PC-3 (cell line): Measurements from ENCODE around the gene CACNB3. TPM values are rescaled to one million over a fixed set of nuclear protein-coding genes. Genes with fewer than 3 reads are reported as not detected.
A peak's percentile ranks its signal among the peaks of the same experiment; 100 is the strongest.

ENCODE experiments used
- ATAC-seq: fragments of 200-7000 bp; cut with Tn5 transposase; 2 replicates; pipeline ENCODE4 v1.9.1; 2020; ENCODE audit warnings: mild to moderate bottlenecking, moderate library complexity
- BruUV-seq: library from RNA; stranded (reverse); fragments of 400-500 nt; replicated peaks from 2 replicates; lab custom pipeline; 2021; lab: Mats Ljungman, UMichigan
- CTCF ChIA-PET: fragments of 300-600 bp; sonication (Branson Sonifier 250); formaldehyde crosslinking; loops from one replicate; lab custom pipeline; 2022; ENCODE audit warnings: antibody characterized with exemption; lab: Charles Lee
- POLR2A ChIA-PET: fragments of 300-600 bp; sonication (Branson Sonifier 250); formaldehyde crosslinking; loops from one replicate; lab custom pipeline; 2022; ENCODE audit warnings: antibody characterized with exemption; ENCODE audit not compliant: unreplicated experiment; lab: Charles Lee
- DNase-seq: peaks from one replicate; pipeline ENCODE4 v3.0.0-alpha.2; 2015
- H2AFZ ChIP-seq: fragments of 300-600 bp; sonication (generic); 2 replicates; pipeline ENCODE4 v1.6.0; 2016; ENCODE audit warnings: antibody characterized with exemption, low read length
- H3F3A ChIP-seq: fragments of 300-600 bp; sonication (generic); one replicate; pipeline ENCODE4 v1.6.0; 2017; ENCODE audit warnings: antibody characterized with exemption, low read length, control low read depth, mild to moderate bottlenecking; ENCODE audit not compliant: unreplicated experiment
- H3K27ac ChIP-seq: fragments of 300-600 bp; sonication (generic); 2 replicates; pipeline ENCODE4 v1.5.1; 2016; ENCODE audit warnings: mild to moderate bottlenecking, low read length
- H3K27me3 ChIP-seq: fragments of 300-600 bp; sonication (generic); 2 replicates; pipeline ENCODE4 v1.6.1; 2016; ENCODE audit warnings: low read length, mixed read lengths
- H3K36me3 ChIP-seq: fragments of 300-600 bp; sonication (generic); 2 replicates; pipeline ENCODE4 v1.6.1; 2016; ENCODE audit warnings: low read depth, mixed run types, low read length, mixed read lengths
- H3K4me1 ChIP-seq: fragments of 300-600 bp; sonication (generic); 2 replicates; pipeline ENCODE4 v1.5.1; 2016; ENCODE audit warnings: low read length; ENCODE audit not compliant: insufficient read depth
- H3K4me2 ChIP-seq: fragments of 300-600 bp; sonication (generic); 2 replicates; pipeline ENCODE4 v1.6.0; 2016; ENCODE audit warnings: low read length
- H3K4me3 ChIP-seq: fragments of 300-600 bp; sonication (generic); 2 replicates; pipeline ENCODE4 v1.5.1; 2016; ENCODE audit warnings: mild to moderate bottlenecking, low read length, mixed read lengths
- H3K79me2 ChIP-seq: fragments of 300-600 bp; sonication (generic); 2 replicates; pipeline ENCODE4 v1.6.1; 2017; ENCODE audit warnings: low read length, mixed read lengths
- H3K9ac ChIP-seq: fragments of 300-600 bp; sonication (generic); 2 replicates; pipeline ENCODE4 v1.6.0; 2016; ENCODE audit warnings: mild to moderate bottlenecking, low read length
- H3K9me2 ChIP-seq: fragments of 300-600 bp; sonication (generic); replicated peaks from 2 replicates; pipeline ENCODE4 v1.6.1; 2016; ENCODE audit warnings: mixed run types, low read length, mixed read lengths
- H3K9me3 ChIP-seq: fragments of 300-600 bp; sonication (generic); 2 replicates; pipeline ENCODE4 v1.6.1; 2016; ENCODE audit warnings: low read length, mixed read lengths
- H4K20me1 ChIP-seq: fragments of 300-600 bp; sonication (generic); 2 replicates; pipeline ENCODE4 v1.6.1; 2016; ENCODE audit warnings: low read length, mixed read lengths
- EZH2 ChIP-seq: fragments of 300-600 bp; sonication (generic); IDR thresholded peaks from one replicate; pipeline ENCODE4 v1.6.1; 2017; ENCODE audit warnings: antibody characterized with exemption, mild to moderate bottlenecking, low read length; ENCODE audit not compliant: unreplicated experiment
- EZH2phosphoT487 ChIP-seq: fragments of 300-600 bp; sonication (generic); IDR thresholded peaks from 2 replicates; pipeline ENCODE4 v1.6.1; 2018; ENCODE audit warnings: mild to moderate bottlenecking, antibody characterized with exemption, low read length, borderline replicate concordance
- intact Hi-C: fragments of 100-400 bp; cut with micrococcal nuclease; formaldehyde crosslinking; loops from 2 replicates; pipeline ENCODE4 v1.9.0; 2023
- total RNA-seq: library from RNA; depleted of rRNA; stranded (reverse); fragments of >200 nt; gene quantifications from 2 replicates; pipeline ENCODE4 v1.2.3, GENCODE V29; 2014
- TF ChIP-seq, protein P1 (sequence below): fragments of 300-600 bp; sonication (generic); conservative IDR thresholded peaks from 2 replicates; pipeline ENCODE4 v1.5.1; 2017; ENCODE audit warnings: antibody characterized with exemption, low read depth, mild to moderate bottlenecking, low read length

CACNB3 gene
- total RNA-seq, 1 experiment from 2014 or later: 21.4 TPM

DNA sequence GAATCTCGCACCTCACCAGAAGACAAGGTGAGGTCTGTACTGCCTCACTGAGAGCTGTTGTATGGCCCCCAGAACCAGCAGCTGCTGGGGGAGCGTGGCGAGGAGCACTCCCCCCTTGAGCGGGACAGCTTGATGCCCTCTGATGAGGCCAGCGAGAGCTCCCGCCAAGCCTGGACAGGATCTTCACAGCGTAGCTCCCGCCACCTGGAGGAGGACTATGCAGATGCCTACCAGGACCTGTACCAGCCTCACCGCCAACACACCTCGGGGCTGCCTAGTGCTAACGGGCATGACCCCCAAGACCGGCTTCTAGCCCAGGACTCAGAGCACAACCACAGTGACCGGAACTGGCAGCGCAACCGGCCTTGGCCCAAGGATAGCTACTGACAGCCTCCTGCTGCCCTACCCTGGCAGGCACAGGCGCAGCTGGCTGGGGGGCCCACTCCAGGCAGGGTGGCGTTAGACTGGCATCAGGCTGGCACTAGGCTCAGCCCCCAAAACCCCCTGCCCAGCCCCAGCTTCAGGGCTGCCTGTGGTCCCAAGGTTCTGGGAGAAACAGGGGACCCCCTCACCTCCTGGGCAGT is 9.3 kb downstream of the CACNB3 start:
- H4K20me1 ChIP-seq: no peaks in the 10 kb centered on the region
- ChIA-PET POLR2A (no interaction called here), CTCF (interaction anchor here (0.5 to 0.6 kb wide), 2 partner anchors 12 to 1013 kb away, joined by 3 read pairs; no protein-coding TSS in a partner anchor)
- no peak overlapping the region for H3K4me2 ChIP-seq
- intact Hi-C loops: no loop called here
- DNase-seq (no peak), ATAC-seq (no peak)
- BruUV-seq: no TSS peak
- no peak for TF ChIP-seq EZH2
- no peak for TF ChIP-seq EZH2phosphoT487
- TF ChIP-seq, protein P1, sequence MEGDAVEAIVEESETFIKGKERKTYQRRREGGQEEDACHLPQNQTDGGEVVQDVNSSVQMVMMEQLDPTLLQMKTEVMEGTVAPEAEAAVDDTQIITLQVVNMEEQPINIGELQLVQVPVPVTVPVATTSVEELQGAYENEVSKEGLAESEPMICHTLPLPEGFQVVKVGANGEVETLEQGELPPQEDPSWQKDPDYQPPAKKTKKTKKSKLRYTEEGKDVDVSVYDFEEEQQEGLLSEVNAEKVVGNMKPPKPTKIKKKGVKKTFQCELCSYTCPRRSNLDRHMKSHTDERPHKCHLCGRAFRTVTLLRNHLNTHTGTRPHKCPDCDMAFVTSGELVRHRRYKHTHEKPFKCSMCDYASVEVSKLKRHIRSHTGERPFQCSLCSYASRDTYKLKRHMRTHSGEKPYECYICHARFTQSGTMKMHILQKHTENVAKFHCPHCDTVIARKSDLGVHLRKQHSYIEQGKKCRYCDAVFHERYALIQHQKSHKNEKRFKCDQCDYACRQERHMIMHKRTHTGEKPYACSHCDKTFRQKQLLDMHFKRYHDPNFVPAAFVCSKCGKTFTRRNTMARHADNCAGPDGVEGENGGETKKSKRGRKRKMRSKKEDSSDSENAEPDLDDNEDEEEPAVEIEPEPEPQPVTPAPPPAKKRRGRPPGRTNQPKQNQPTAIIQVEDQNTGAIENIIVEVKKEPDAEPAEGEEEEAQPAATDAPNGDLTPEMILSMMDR: no peak
- no peaks in the 10 kb centered on the region for H3K27me3 ChIP-seq
- no peaks in the 10 kb centered on the region for H3K4me1 ChIP-seq
- no peak overlapping the region for H3K27ac ChIP-seq
- no peak overlapping the region for H3K9ac ChIP-seq
- no peaks in the 10 kb centered on the region for H3K79me2 ChIP-seq
- H3K4me3 ChIP-seq: no peak overlapping the region
- H3K9me3 ChIP-seq: no peaks in the 10 kb centered on the region
- H2AFZ ChIP-seq: no peak overlapping the region
- peaks cover 31% of the 10 kb centered on the region for H3K36me3 ChIP-seq
- H3F3A ChIP-seq: no peaks in the 10 kb centered on the region
- H3K9me2 ChIP-seq: no peaks in the 10 kb centered on the region

DNA sequence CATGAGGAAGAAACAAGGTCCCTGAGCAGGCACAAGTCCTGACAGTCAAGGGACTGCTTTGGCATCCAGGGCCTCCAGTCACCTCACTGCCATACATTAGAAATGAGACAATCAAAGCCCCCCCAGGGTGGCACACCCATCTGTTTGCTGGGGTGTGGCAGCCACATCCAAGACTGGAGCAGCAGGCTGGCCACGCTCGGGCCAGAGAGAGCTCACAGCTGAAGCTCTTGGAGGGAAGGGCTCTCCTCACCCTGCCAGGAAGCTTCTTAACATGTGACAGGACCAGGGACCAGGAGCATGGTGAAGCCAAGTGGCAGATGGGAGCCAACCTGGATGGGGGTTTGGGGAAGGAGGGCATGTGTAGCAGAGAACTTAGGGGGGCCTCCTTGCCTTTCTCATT is 10.0 kb downstream of the CACNB3 start:
- no peak overlapping the region for H3K9ac ChIP-seq
- H3K4me2 ChIP-seq: no peak overlapping the region
- no peaks in the 10 kb centered on the region for H3F3A ChIP-seq
- H3K36me3 ChIP-seq: peaks cover 36% of the 10 kb centered on the region
- TF ChIP-seq EZH2: no peak
- no peak for TF ChIP-seq EZH2phosphoT487
- TF ChIP-seq, protein P1: no peak
- intact Hi-C loops: no loop called here
- CTCF ChIA-PET: no interaction called here
- H3K27me3 ChIP-seq: no peaks in the 10 kb centered on the region
- H3K4me3 ChIP-seq: no peak overlapping the region
- ATAC-seq: peak; percentile 23
- no peak overlapping the region for H3K27ac ChIP-seq
- no peaks in the 10 kb centered on the region for H3K4me1 ChIP-seq
- no peaks in the 10 kb centered on the region for H3K9me2 ChIP-seq
- BruUV-seq: TSS peak; percentile 31
- H4K20me1 ChIP-seq: no peaks in the 10 kb centered on the region
- H2AFZ ChIP-seq: no peak overlapping the region
- H3K79me2 ChIP-seq: no peaks in the 10 kb centered on the region
- no peak for DNase-seq
- no peaks in the 10 kb centered on the region for H3K9me3 ChIP-seq
- POLR2A ChIA-PET: no interaction called here

DNA sequence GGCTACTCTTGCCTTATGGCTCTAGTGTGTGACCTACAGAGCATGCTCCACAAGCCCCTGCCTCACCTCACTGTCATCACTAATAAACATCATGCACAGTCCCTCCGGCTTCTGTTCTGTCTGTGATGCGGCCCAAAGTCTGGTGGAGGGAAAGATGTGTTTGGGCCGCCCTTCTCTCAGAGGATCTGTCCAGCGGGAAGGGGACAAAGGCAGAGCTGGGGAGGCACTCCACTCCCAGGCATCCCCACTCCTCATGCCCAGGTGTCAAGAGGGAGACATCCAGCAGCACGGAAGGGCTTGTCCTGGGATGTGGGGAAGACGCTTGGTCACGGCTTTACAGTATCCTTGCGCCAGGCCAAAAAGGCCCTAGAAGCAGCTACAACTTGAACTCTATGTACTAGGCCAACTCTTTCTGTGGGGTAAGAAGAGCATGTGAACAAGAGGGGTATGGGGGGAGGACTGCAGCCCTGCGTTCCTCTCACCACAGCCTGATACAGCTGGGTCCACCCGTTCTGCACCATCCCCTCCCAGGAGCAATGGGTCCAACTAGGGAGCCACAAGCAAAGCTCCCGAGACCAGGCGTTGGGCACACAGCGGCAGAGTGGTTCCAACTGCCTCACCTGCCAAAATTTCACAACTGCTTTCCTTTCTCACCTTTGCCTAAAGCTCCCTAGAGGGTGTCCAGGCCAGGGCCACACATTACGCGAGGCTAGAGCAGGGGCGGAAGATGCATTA is 10.7 kb downstream of the CACNB3 start:
- ChIA-PET CTCF (no interaction called here), POLR2A (no interaction called here)
- intact Hi-C loops: no loop called here

More for the DNA sequence above, 10.7 kb downstream of the CACNB3 start:
- Histone ChIP-seq H3K4me3 (no peak overlapping the region), H3F3A (no peaks in the 10 kb centered on the region), H3K79me2 (no peaks in the 10 kb centered on the region), H3K27ac (no peak overlapping the region), H3K9me3 (no peaks in the 10 kb centered on the region), H2AFZ (no peak overlapping the region), H4K20me1 (no peaks in the 10 kb centered on the region), H3K4me2 (no peak overlapping the region), H3K27me3 (no peaks in the 10 kb centered on the region), H3K9me2 (no peaks in the 10 kb centered on the region), H3K36me3 (peaks cover 43% of the 10 kb centered on the region), H3K9ac (no peak overlapping the region), H3K4me1 (no peaks in the 10 kb centered on the region)
- TF ChIP-seq EZH2phosphoT487 (no peak), EZH2 (no peak)
- TF ChIP-seq, protein P1: no peak
- no peak for ATAC-seq
- no peak for DNase-seq
- no TSS peak for BruUV-seq
